ENCODE data around the gene CRKL.

Gene CRKL

GRCh38 chr22:20983081-20983771 lies 66.0 kb downstream of the CRKL start:
- DNase-seq: no peak

GRCh38 chr22:20985720-20986119 lies 68.5 kb downstream of the CRKL start:
- no peak for DNase-seq

GRCh38 chr22:20986365-20986764 lies 69.2 kb downstream of the CRKL start:
- no peak for DNase-seq

- DNase-seq: no peak
Measured at GRCh38 chr22:20987375-20987774, 70.2 kb downstream of the CRKL start.

GRCh38 chr22:20988573-20989322 lies 71.5 kb downstream of the CRKL start:
- no peak for DNase-seq

GRCh38 chr22:20989323-20990138 lies 72.3 kb downstream of the CRKL start:
- DNase-seq: no peak

- no peak for DNase-seq
Measured at GRCh38 chr22:20990184-20991180, 73.3 kb downstream of the CRKL start.

GRCh38 chr22:20991252-20992055 lies 74.2 kb downstream of the CRKL start:
- no peak for DNase-seq

GRCh38 chr22:20992056-20992442 lies 74.8 kb downstream of the CRKL start:
- DNase-seq: no peak

GRCh38 chr22:20992456-20993303 lies 75.5 kb downstream of the CRKL start:
- no peak for DNase-seq

- no peak for DNase-seq
Measured at GRCh38 chr22:20993304-20994127, 76.3 kb downstream of the CRKL start.

- DNase-seq: no peak
Measured at GRCh38 chr22:20994128-20994901, 77.1 kb downstream of the CRKL start.

GRCh38 chr22:20994902-20995241 lies 77.7 kb downstream of the CRKL start:
- no peak for DNase-seq

GRCh38 chr22:20995329-20996030 lies 78.3 kb downstream of the CRKL start:
- no peak for DNase-seq

GRCh38 chr22:20996031-20996410 lies 78.8 kb downstream of the CRKL start:
- DNase-seq: no peak

GRCh38 chr22:20996598-20997535 lies 79.7 kb downstream of the CRKL start:
- peak in 1 of 2 experiments; percentile 27 for DNase-seq
